Hepatocyte (in vitro differentiated cells): ENCODE results near the gene KIF5A.

Experiments used
- EZH2 ChIP-seq: fragments of 200-600 bp; sonication (generic); IDR thresholded peaks from 2 replicates; pipeline ENCODE4 v1.6.1; 2016; ENCODE audit warnings: antibody characterized with exemption, mild to moderate bottlenecking, borderline replicate concordance
- EZH2phosphoT487 ChIP-seq: fragments of 200-600 bp; sonication (generic); IDR thresholded peaks from one replicate; pipeline ENCODE4 v1.6.1; 2018; ENCODE audit warnings: antibody characterized with exemption, mild to moderate bottlenecking, low read depth, moderate library complexity; ENCODE audit not compliant: unreplicated experiment, severe bottlenecking
- TF ChIP-seq, protein P1 (sequence below): fragments of 200-600 bp; sonication (generic); IDR thresholded peaks from 2 replicates; pipeline ENCODE4 v1.5.1; 2016; ENCODE audit warnings: antibody characterized with exemption, mild to moderate bottlenecking; ENCODE audit not compliant: poor library complexity

DNA sequence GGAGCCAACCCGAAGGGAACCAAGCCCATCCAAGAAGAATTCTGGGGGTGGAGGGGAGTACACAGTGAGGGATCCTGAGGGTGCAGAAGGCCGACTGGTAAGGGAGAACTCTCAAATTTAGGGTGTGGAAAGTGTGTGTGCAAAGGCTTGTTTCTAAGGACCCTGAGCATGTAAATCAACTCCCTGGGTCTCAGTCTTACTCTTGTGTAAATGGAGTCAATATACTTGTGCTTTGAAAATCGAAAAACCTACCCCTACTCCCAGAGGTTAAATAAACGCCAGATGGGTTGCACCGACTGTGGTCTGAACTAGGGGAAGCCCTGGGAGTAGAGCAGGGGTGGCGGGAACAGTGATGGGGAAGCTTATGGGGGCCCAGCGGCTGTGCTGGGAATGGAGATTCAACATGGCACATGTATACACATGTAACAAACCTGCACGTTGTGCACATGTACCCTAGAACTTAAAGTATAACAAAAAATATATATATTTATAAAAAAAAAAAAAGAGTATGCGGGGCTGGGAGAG lies 77.1 kb downstream of the KIF5A start:
- TF ChIP-seq, protein P1, sequence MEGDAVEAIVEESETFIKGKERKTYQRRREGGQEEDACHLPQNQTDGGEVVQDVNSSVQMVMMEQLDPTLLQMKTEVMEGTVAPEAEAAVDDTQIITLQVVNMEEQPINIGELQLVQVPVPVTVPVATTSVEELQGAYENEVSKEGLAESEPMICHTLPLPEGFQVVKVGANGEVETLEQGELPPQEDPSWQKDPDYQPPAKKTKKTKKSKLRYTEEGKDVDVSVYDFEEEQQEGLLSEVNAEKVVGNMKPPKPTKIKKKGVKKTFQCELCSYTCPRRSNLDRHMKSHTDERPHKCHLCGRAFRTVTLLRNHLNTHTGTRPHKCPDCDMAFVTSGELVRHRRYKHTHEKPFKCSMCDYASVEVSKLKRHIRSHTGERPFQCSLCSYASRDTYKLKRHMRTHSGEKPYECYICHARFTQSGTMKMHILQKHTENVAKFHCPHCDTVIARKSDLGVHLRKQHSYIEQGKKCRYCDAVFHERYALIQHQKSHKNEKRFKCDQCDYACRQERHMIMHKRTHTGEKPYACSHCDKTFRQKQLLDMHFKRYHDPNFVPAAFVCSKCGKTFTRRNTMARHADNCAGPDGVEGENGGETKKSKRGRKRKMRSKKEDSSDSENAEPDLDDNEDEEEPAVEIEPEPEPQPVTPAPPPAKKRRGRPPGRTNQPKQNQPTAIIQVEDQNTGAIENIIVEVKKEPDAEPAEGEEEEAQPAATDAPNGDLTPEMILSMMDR, result no peak
- TF ChIP-seq EZH2phosphoT487, result no peak
- TF ChIP-seq EZH2, result no peak
